Epithelial cell of esophagus (primary cell): ENCODE data around the gene DCUN1D3.

Experiments used
- DNase-seq: peaks from one replicate; pipeline ENCODE4 v3.0.0; 2010; ENCODE audit warnings: low read depth
- H3K4me3 ChIP-seq: 2 replicates; pipeline ENCODE4 v1.5.1; 2011; ENCODE audit warnings: mild to moderate bottlenecking, low read length, control low read depth
- TF ChIP-seq, protein P1 (sequence below): IDR thresholded peaks from 2 replicates; pipeline ENCODE4 v1.5.1; 2011; ENCODE audit warnings: low read depth, mild to moderate bottlenecking, low read length, control low read depth, inconsistent platforms; ENCODE audit not compliant: insufficient read depth; ENCODE audit errors: missing control alignments

Gene DCUN1D3

DNA sequence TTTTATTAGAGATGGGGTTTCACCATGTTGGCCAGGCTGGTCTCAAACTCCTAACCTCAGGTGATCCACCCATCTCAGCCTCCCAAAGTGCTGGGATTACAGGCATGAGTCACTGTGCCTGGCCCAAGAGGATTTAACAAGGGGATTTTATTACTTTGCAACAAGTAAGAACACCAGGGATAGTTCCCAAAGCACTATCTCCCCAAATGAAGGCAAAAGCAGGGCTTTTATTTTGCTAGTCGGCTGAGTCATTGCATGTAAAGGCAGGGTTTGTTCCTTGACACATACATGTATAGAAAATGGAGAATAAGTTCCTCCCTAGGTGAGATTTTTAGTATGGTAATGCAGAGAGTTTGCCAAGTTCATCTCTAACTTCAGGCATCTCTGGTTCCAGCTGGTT lies 69.8 kb downstream of the DCUN1D3 start:
- DNase-seq: no peak
- H3K4me3 ChIP-seq: no peak overlapping the region
- TF ChIP-seq, protein P1, sequence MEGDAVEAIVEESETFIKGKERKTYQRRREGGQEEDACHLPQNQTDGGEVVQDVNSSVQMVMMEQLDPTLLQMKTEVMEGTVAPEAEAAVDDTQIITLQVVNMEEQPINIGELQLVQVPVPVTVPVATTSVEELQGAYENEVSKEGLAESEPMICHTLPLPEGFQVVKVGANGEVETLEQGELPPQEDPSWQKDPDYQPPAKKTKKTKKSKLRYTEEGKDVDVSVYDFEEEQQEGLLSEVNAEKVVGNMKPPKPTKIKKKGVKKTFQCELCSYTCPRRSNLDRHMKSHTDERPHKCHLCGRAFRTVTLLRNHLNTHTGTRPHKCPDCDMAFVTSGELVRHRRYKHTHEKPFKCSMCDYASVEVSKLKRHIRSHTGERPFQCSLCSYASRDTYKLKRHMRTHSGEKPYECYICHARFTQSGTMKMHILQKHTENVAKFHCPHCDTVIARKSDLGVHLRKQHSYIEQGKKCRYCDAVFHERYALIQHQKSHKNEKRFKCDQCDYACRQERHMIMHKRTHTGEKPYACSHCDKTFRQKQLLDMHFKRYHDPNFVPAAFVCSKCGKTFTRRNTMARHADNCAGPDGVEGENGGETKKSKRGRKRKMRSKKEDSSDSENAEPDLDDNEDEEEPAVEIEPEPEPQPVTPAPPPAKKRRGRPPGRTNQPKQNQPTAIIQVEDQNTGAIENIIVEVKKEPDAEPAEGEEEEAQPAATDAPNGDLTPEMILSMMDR: no peak

DNA sequence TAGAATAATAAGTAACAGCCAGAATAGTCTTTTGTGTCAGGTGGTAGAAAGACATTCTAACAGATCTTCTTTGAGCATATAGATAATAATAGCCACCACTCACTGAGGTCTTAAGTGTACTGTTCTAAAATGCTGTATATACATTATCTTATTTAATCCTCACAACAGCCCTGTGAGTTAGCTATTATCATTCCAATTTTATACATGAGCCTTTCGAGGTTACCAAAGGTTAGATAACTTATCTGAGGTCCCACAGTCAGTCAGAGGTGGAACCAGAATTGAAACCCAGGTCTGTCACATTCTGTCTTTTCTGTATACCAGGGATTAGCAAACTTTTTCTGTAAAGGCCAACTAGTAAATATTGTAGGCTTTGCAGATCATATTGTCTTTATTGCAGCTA lies 70.6 kb downstream of the DCUN1D3 start:
- DNase-seq: no peak
- no peak overlapping the region for H3K4me3 ChIP-seq
- TF ChIP-seq, protein P1: no peak

DNA sequence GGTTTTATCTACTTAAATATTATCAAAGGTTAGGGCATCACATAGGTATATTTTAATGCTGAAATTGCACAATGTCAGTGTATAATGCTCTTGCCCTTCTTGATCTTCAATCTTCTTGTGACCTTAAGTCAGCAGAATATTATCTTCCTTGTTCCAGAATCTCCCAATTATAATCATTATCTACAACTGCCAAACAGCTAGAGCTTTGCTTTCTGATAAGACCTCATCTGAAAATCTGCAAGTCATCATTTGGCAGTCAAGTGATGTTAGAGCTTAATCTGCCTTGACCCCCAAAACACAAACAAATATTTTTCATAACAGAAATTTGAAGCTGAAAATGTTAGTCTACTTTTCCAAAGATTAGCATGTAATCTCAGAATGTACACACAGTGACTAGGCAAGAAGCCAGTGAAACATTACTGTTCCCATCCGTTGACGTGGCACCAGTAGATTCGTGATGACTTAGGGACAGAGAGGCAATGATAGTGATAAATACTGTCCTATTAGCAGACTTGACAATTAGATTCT lies 74.1 kb downstream of the DCUN1D3 start:
- TF ChIP-seq, protein P1: no peak
- no peak overlapping the region for H3K4me3 ChIP-seq
- no peak for DNase-seq

DNA sequence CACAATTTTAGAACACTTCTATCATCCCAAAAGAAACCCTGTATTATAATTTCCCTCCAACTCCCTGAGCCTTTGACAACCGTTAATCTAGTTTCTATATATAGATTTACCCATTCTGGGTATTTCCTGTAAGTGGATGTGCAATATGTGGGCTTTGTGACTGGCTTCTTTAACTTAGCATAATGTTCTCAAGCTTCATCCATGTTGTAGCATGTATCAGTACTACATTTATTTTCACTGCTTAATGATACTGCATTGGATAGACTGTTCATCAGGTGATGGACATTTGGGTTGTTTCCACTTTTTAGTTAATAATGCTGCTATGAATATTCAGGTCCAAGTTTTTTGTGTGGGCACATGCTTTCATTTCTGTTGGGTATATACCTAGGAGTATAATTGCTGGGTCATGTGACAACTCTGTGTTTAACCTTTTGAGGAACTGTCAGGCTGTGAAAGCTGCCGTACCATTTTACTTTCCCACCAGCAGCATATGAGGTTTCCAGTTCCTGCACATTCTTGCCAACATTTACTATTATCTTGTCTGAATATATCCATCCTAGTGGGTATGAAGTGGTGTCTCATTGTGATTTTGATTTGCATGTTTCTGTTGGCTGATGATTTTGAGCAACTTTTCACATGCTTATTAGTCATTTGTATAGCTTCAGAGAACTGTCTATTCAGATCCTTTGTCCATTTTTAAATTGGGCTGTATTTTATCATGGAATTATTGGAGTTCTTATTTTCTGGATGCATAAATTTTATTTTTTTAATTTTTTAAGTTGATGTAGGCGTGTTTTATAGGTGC lies 77.4 kb downstream of the DCUN1D3 start:
- TF ChIP-seq, protein P1: no peak
- H3K4me3 ChIP-seq: no peak overlapping the region
- no peak for DNase-seq

DNA sequence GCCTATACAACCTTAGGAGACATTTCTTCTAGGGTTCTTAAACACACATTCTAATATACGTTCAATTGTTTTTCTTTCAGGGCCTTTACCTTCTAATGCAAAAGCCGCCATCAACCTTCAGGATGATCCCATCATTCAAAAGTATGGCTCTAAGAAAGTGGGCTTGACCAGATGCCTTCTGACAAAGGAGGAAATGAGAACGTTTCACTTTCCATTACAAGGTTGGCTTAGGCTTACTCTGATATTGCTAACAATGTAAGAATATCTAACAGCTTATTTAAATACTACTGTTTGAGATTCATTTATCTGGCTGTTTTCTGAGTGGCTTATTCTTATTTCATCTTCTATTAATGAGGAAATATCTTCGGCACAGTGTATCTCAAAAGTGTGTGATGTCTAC lies 78.5 kb downstream of the DCUN1D3 start:
- TF ChIP-seq, protein P1: no peak
- no peak overlapping the region for H3K4me3 ChIP-seq
- no peak for DNase-seq

DNA sequence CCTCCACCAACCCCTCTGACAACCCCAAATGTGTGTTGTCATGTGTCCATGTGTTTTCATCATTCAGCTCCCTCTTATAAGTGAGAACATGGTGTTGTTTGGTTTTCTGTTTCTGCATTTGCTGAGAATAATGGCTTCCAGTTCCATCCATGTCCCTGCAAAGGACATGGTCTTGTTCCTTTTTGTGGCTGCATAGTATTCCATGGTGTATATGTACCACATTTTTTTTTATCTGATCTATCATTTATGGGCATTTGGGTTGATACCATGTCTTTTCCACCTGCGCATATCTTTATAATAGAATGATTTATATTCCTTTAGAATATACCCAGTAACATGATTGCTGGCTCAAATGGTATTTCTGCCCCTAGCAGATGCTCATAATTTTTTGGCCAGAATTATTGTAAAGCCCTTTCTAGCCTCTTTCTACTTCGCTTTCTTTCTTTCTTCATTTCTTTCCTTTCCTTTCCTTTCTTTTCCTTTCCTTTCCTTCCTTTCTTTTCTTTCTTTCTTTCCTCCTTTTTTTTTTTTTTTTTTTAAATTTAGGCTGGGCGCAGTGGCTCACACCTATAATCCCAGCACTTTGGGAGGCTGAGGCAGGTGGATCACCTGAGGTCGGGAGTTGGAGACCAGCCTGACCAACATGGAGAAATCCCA lies 81.1 kb downstream of the DCUN1D3 start:
- no peak for DNase-seq
- TF ChIP-seq, protein P1: no peak
- H3K4me3 ChIP-seq: no peak overlapping the region
